SK-N-MC (cell line): Measurements from ENCODE around the gene PCDHB14.
"Not testable (repeated sequence)": the region's sequence is repeated elsewhere in the genome, so short reads cannot be mapped to it uniquely, and the experiment has no call there.

Experiments
- EZH2 ChIP-seq: fragments of 200-600 bp; sonication (generic); IDR thresholded peaks from one replicate; pipeline ENCODE4 v1.6.1; 2017; ENCODE audit warnings: antibody characterized with exemption
- FOXP2 ChIP-seq: optimal IDR thresholded peaks from 2 replicates; pipeline ENCODE3; 2011; ENCODE audit warnings: mild to moderate bottlenecking, moderate library complexity; ENCODE audit not compliant: insufficient read depth; ENCODE audit errors: extremely low read length, control extremely low read depth
- POLR2AphosphoS5 ChIP-seq: IDR thresholded peaks from 2 replicates; pipeline ENCODE4 v1.6.1; 2012; ENCODE audit warnings: mild to moderate bottlenecking, low read depth, low read length, borderline replicate concordance

- not testable (repeated sequence) for TF ChIP-seq EZH2, POLR2AphosphoS5, FOXP2
Observed at GRCh38 chr5:141216035-141216434, 7.1 kb upstream of the PCDHB14 start.
